Neuronal stem cell (in vitro differentiated cells): ENCODE results near the gene PIAS3. TPM values are rescaled to one million over a fixed set of nuclear protein-coding genes. Genes with fewer than 3 reads are reported as not detected.

ENCODE experiments used
- DNase-seq: peaks from one replicate; pipeline ENCODE4 v3.0.0-alpha.2; 2013; ENCODE audit warnings: low spot score
- H2AFZ ChIP-seq: one replicate; pipeline ENCODE4 v1.6.1; 2013; ENCODE audit warnings: mild to moderate bottlenecking, low read length, inconsistent platforms
- H2AK5ac ChIP-seq: 2 replicates; pipeline ENCODE4 v1.6.1; 2013; ENCODE audit warnings: low read depth, mild to moderate bottlenecking, inconsistent platforms, low read length, moderate library complexity, mixed read lengths
- H2BK120ac ChIP-seq: 2 replicates; pipeline ENCODE4 v1.6.1; 2013; ENCODE audit warnings: low read depth, mild to moderate bottlenecking, inconsistent platforms, low read length, moderate library complexity, mixed read lengths
- H2BK12ac ChIP-seq: one replicate; pipeline ENCODE4 v1.6.1; 2013; ENCODE audit warnings: low read length, inconsistent platforms
- H2BK15ac ChIP-seq: 2 replicates; pipeline ENCODE4 v1.6.1; 2013; ENCODE audit warnings: mild to moderate bottlenecking, low read length, inconsistent platforms, mixed read lengths
- H2BK5ac ChIP-seq: one replicate; pipeline ENCODE4 v1.6.1; 2013; ENCODE audit warnings: inconsistent platforms, mild to moderate bottlenecking, low read length, moderate library complexity
- H3K14ac ChIP-seq: one replicate; pipeline ENCODE4 v1.6.1; 2013; ENCODE audit warnings: low read length, inconsistent platforms
- H3K18ac ChIP-seq: 2 replicates; pipeline ENCODE4 v1.6.1; 2013; ENCODE audit warnings: low read length, inconsistent platforms
- H3K23ac ChIP-seq: 2 replicates; pipeline ENCODE4 v1.6.1; 2013; ENCODE audit warnings: low read depth, mild to moderate bottlenecking, mixed read lengths, low read length, inconsistent platforms; ENCODE audit not compliant: poor library complexity
- H3K27ac ChIP-seq: replicated peaks from 3 replicates; pipeline ENCODE4 v1.5.1; 2013; ENCODE audit warnings: low read length, inconsistent platforms
- H3K27me3 ChIP-seq, 3 experiments: 2 replicates each; pipeline ENCODE4 v1.6.1; 2013; ENCODE audit warnings: low read length in 3 of 3, mild to moderate bottlenecking in 2 of 3, inconsistent platforms in 1 of 3, low read depth in 1 of 3, mixed read lengths in 1 of 3, moderate library complexity in 1 of 3; ENCODE audit not compliant: control insufficient read depth in 3 of 3, insufficient read depth in 3 of 3
- H3K36me3 ChIP-seq, 2 donors: replicated peaks in 1 of 2; 2 replicates each; pipeline ENCODE4 v1.6.1; 2013; ENCODE audit warnings: low read length in 2 of 2; ENCODE audit not compliant: control insufficient read depth in 2 of 2, insufficient read depth in 2 of 2
- H3K4ac ChIP-seq: 2 replicates; pipeline ENCODE4 v1.6.1; 2013; ENCODE audit warnings: inconsistent platforms, mild to moderate bottlenecking, low read length, moderate library complexity
- H3K4me1 ChIP-seq, 2 donors: 1 replicate in 1 of 2; 2 replicates in 1 of 2; pipeline ENCODE4 v1.6.1; 2013; ENCODE audit warnings: low read length in 2 of 2, low read depth in 1 of 2; ENCODE audit not compliant: control insufficient read depth in 2 of 2, insufficient read depth in 1 of 2
- H3K4me2 ChIP-seq: one replicate; pipeline ENCODE4 v1.6.1; 2013; ENCODE audit warnings: mild to moderate bottlenecking, low read length, inconsistent platforms; ENCODE audit not compliant: insufficient read depth, poor library complexity, severe bottlenecking
- H3K4me3 ChIP-seq, 2 donors: 2 replicates each; pipeline ENCODE4 v1.5.1; 2013; ENCODE audit warnings: low read length in 2 of 2, mild to moderate bottlenecking in 2 of 2, inconsistent platforms in 1 of 2, moderate library complexity in 1 of 2
- H3K79me1 ChIP-seq: one replicate; pipeline ENCODE4 v1.6.1; 2013; ENCODE audit warnings: low read depth, mild to moderate bottlenecking, inconsistent platforms, low read length, moderate library complexity
- H3K9ac ChIP-seq: one replicate; pipeline ENCODE4 v1.6.1; 2013; ENCODE audit warnings: mild to moderate bottlenecking, low read depth, low read length, inconsistent platforms; ENCODE audit not compliant: poor library complexity
- H3K9me3 ChIP-seq, 2 donors: replicated peaks in 1 of 2; 2 replicates each; pipeline versions ENCODE3 to v1.6.1; 2013; ENCODE audit warnings: low read length in 2 of 2, mild to moderate bottlenecking in 2 of 2, inconsistent platforms in 1 of 2, low read depth in 1 of 2, mixed read lengths in 1 of 2, moderate library complexity in 1 of 2; ENCODE audit not compliant: control insufficient read depth in 2 of 2, insufficient read depth in 1 of 2
- H4K8ac ChIP-seq: one replicate; pipeline ENCODE4 v1.6.1; 2013; ENCODE audit warnings: low read depth, mild to moderate bottlenecking, inconsistent platforms, low read length, moderate library complexity
- H4K91ac ChIP-seq: one replicate; pipeline ENCODE4 v1.6.1; 2013; ENCODE audit warnings: low read length, low read depth, mild to moderate bottlenecking, inconsistent platforms; ENCODE audit not compliant: poor library complexity
- WGBS, 2 donors: extraction: QIAGEN DNeasy Blood & Tissue Kit; methylation state at CpG; one replicate each; pipeline ENCODE4 v1.1.7; 2013; ENCODE audit warnings: missing lambda C conversion rate in 2 of 2, mixed read lengths in 1 of 2; ENCODE audit not compliant: insufficient read length in 2 of 2, insufficient replicate concordance in 1 of 2; ENCODE audit errors: extremely low coverage in 2 of 2; 5-methylcytosine and 5-hydroxymethylcytosine counted together
- small RNA-seq: library from polyadenylated mRNA; stranded (forward); fragments of <200 nt; extraction: miRNeasy Mini kit (QIAGEN cat#:217004); gene quantifications from one replicate; pipeline ENCODE3, GENCODE V24; 2013; ENCODE audit not compliant: insufficient read depth

PIAS3 gene

GRCh38 chr1:145805057-145805456, 53.8 kb downstream of the PIAS3 start:
- Histone ChIP-seq H2BK12ac (no peak overlapping the region), H2AFZ (no peak overlapping the region), H4K8ac (no peak overlapping the region), H3K27ac (no peak overlapping the region), H2AK5ac (no peak overlapping the region), H3K4me2 (no peak overlapping the region), H3K14ac (no peak overlapping the region), H2BK5ac (no peak overlapping the region), H2BK120ac (no peak overlapping the region), H3K4me1 (peaks cover 0 to 2% of the 10 kb centered on the region in 2 donors), H3K27me3 (no peaks in the 10 kb centered on the region), H3K23ac (no peak overlapping the region), H3K9me3 (no peaks in the 10 kb centered on the region), H3K4ac (no peak overlapping the region), H3K79me1 (no peaks in the 10 kb centered on the region), H3K9ac (no peak overlapping the region), H3K4me3 (no peak overlapping the region), H3K36me3 (no peaks in the 10 kb centered on the region), H4K91ac (no peak overlapping the region), H2BK15ac (no peak overlapping the region), H3K18ac (no peak overlapping the region)
- DNase-seq: no peak
- no CpG with 5 or more reads among the region's 1 CpG for WGBS, 2 donors

GRCh38 chr1:145804235-145805045, 54.4 kb downstream of the PIAS3 start:
- H2AFZ ChIP-seq: no peak overlapping the region
- no peaks in the 10 kb centered on the region for H3K27me3 ChIP-seq
- no CpG with 5 or more reads among the region's 3 CpGs for WGBS, 2 donors
- no peak overlapping the region for H2BK15ac ChIP-seq
- H3K9me3 ChIP-seq: no peaks in the 10 kb centered on the region
- H3K79me1 ChIP-seq: peaks cover 2% of the 10 kb centered on the region
- no peak overlapping the region for H2BK12ac ChIP-seq
- no peak overlapping the region for H3K23ac ChIP-seq
- no peak overlapping the region for H3K4me3 ChIP-seq
- no peak overlapping the region for H3K9ac ChIP-seq
- H3K27ac ChIP-seq: no peak overlapping the region
- H3K14ac ChIP-seq: no peak overlapping the region
- no peak overlapping the region for H4K8ac ChIP-seq
- peaks cover 0 to 2% of the 10 kb centered on the region in 2 donors for H3K4me1 ChIP-seq
- no peak overlapping the region for H2BK5ac ChIP-seq
- H2BK120ac ChIP-seq: no peak overlapping the region
- no peak overlapping the region for H3K18ac ChIP-seq
- no peak overlapping the region for H4K91ac ChIP-seq
- H2AK5ac ChIP-seq: no peak overlapping the region
- DNase-seq: no peak
- no peaks in the 10 kb centered on the region for H3K36me3 ChIP-seq
- H3K4me2 ChIP-seq: no peak overlapping the region
- H3K4ac ChIP-seq: no peak overlapping the region

DNA sequence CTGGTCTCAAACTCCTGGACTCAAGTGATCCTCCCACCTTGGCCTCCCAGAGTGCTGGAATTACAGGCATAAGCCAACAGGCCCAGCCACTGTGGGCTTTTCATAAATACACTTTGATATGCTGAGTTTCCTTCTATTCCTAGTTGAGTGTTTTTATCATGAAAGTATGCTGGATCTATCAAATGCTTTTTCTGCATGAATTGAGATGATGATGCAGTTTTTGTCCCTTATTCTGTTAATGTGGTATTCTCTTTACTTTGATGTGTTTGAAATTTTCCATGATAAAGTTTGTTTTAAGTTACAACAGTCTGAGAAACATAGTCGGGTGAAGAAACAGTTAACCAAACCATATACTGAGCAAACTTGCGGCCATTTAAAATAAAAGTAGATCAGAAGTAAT, 59.1 kb downstream of the PIAS3 start:
- no peak overlapping the region for H3K4me3 ChIP-seq
- H3K14ac ChIP-seq: no peak overlapping the region
- no peak overlapping the region for H3K4me2 ChIP-seq
- no peak overlapping the region for H3K4ac ChIP-seq
- H3K9ac ChIP-seq: no peak overlapping the region
- no peak overlapping the region for H3K18ac ChIP-seq
- no peak overlapping the region for H4K8ac ChIP-seq
- H2BK15ac ChIP-seq: no peak overlapping the region
- H2AFZ ChIP-seq: no peak overlapping the region
- no peak overlapping the region for H3K27ac ChIP-seq
- H2BK120ac ChIP-seq: no peak overlapping the region
- DNase-seq: no peak
- peaks cover 0 to 3% of the 10 kb centered on the region in 2 donors for H3K36me3 ChIP-seq
- H3K9me3 ChIP-seq: peaks cover 4 to 20% of the 10 kb centered on the region in 2 donors
- no peak overlapping the region for H2BK12ac ChIP-seq
- H3K27me3 ChIP-seq: no peaks in the 10 kb centered on the region
- no peak overlapping the region for H4K91ac ChIP-seq
- no peak overlapping the region for H3K23ac ChIP-seq
- no CpG with 5 or more reads among the region's 2 CpGs for WGBS, 2 donors
- H2AK5ac ChIP-seq: no peak overlapping the region
- peaks cover 5% of the 10 kb centered on the region for H3K79me1 ChIP-seq
- H2BK5ac ChIP-seq: no peak overlapping the region
- peaks cover 0 to 2% of the 10 kb centered on the region in 2 donors for H3K4me1 ChIP-seq

Small RNA genes within 50 kb of the gene (small RNA-seq; reads per million reads assigned to genes)
- gene MIR6736: not detected
